Suprapubic skin (tissue), 4 donors: ENCODE data around the gene CUBN.

Source experiments
- CTCF ChIP-seq, 2 donors: fragments of 200-600 bp in 1 of 2; fragments of 450-650 bp in 1 of 2; sonication (generic) in 1 of 2; IDR thresholded peaks; one replicate each; pipeline ENCODE4 v1.5.1; 2016 to 2019; ENCODE audit warnings: antibody characterized with exemption in 2 of 2, mild to moderate bottlenecking in 1 of 2, moderate library complexity in 1 of 2
- EP300 ChIP-seq: sonication (generic); formaldehyde crosslinking; IDR thresholded peaks from one replicate; pipeline ENCODE4 v1.6.1; 2017; ENCODE audit warnings: antibody characterized with exemption
- POLR2A ChIP-seq, 2 donors: fragments of 450-650 bp; IDR thresholded peaks; one replicate each; pipeline ENCODE4 v1.6.1; 2017; ENCODE audit warnings: antibody characterized with exemption in 2 of 2, mild to moderate bottlenecking in 2 of 2, moderate library complexity in 2 of 2
- POLR2AphosphoS5 ChIP-seq, 3 donors: sonication (generic); formaldehyde crosslinking; IDR thresholded peaks; one replicate each; pipeline ENCODE4 v1.6.1; 2017; ENCODE audit warnings: antibody characterized with exemption in 3 of 3

GRCh38 chr10:16896993-16897392, 232.6 kb downstream of the CUBN start:
- TF ChIP-seq POLR2A (IDR thresholded peaks at IDR 0.05): no peak
- no peak for TF ChIP-seq CTCF (IDR thresholded peaks at IDR 0.05)
- TF ChIP-seq POLR2AphosphoS5 (IDR thresholded peaks at IDR 0.05): peak in 1 of 3 donors; percentile 56
- TF ChIP-seq EP300: no peak
